HepG2 (cell line): ENCODE data around the gene ANKS6. TPM values are rescaled to one million over a fixed set of nuclear protein-coding genes. Genes with fewer than 3 reads are reported as not detected.

Source experiments
- ATAC-seq: fragments of 200-7000 bp; cut with Tn5 transposase; 3 replicates; pipeline ENCODE4 v1.9.1; 2020; ENCODE audit warnings: mild to moderate bottlenecking, moderate library complexity
- BruUV-seq: library from RNA; stranded (reverse); fragments of 400-500 nt; replicated peaks from 2 replicates; lab custom pipeline; 2021; lab: Mats Ljungman, UMichigan
- CTCF ChIA-PET: fragments of 300-600 bp; formaldehyde crosslinking; extraction: SDS; loops from one replicate; lab custom pipeline; 2021; ENCODE audit warnings: low total read pairs, inconsistent platforms, low intra/inter-chr PET ratio; lab: Yijun Ruan, JAX
- POLR2A ChIA-PET: fragments of 350-600 bp; sonication (Branson Sonifier 250); formaldehyde crosslinking; loops from one replicate; lab custom pipeline; 2020; ENCODE audit warnings: antibody characterized with exemption, inconsistent platforms; lab: Yijun Ruan, JAX
- DNase-seq: peaks from one replicate; pipeline ENCODE4 v3.0.0-alpha.2; 2015; ENCODE audit warnings: low spot score
- FAIRE-seq: peaks from 3 replicates; lab custom pipeline; 2011; peaks lifted over from hg19 to GRCh38; lab: Jason Lieb, UNC
- H2AFZ ChIP-seq: one replicate; pipeline ENCODE4 v1.6.1; 2011; ENCODE audit warnings: low read length, inconsistent platforms
- H3K27ac ChIP-seq: fragments of 300-600 bp; 3 replicates; pipeline ENCODE4 v1.8.0; 2011; ENCODE audit warnings: mixed run types, mild to moderate bottlenecking, mixed read lengths, low read length, inconsistent platforms; ENCODE audit not compliant: insufficient read depth; ENCODE audit errors: extremely low read length
- H3K27me3 ChIP-seq, 2 experiments: fragments of 200-600 bp in 1 of 2; 2 replicates in 1 of 2; 3 replicates in 1 of 2; pipeline versions ENCODE4 v1.6.0 to v1.8.0; 2011; ENCODE audit warnings: low read length in 2 of 2, mild to moderate bottlenecking in 2 of 2, moderate library complexity in 2 of 2, inconsistent platforms in 1 of 2; ENCODE audit not compliant: insufficient read depth in 2 of 2, control insufficient read depth in 1 of 2
- H3K36me3 ChIP-seq, 2 experiments: fragments of 200-600 bp in 1 of 2; replicated peaks in 1 of 2; 2 replicates in 1 of 2; 3 replicates in 1 of 2; pipeline versions ENCODE4 v1.5.1 to v1.8.0; 2011; ENCODE audit warnings: low read length in 2 of 2, inconsistent platforms in 1 of 2; ENCODE audit not compliant: insufficient read depth in 2 of 2, control insufficient read depth in 1 of 2
- H3K4me1 ChIP-seq: 2 replicates; pipeline ENCODE4 v1.5.1; 2012; ENCODE audit warnings: low read length, inconsistent platforms; ENCODE audit not compliant: insufficient read depth
- H3K4me2 ChIP-seq: 2 replicates; pipeline ENCODE4 v1.6.0; 2011; ENCODE audit warnings: low read depth, low read length, inconsistent platforms
- H3K4me3 ChIP-seq, 3 experiments: fragments of 200-600 bp in 1 of 3; sonication (generic), shearing (Covaris generic) in 1 of 3; replicated peaks in 1 of 3; 2 replicates each; pipeline ENCODE4 v1.5.1; 2011 to 2016; ENCODE audit warnings: low read length in 3 of 3, inconsistent platforms in 2 of 3, low read depth in 2 of 3, mild to moderate bottlenecking in 2 of 3, control low read depth in 1 of 3, mixed read lengths in 1 of 3; ENCODE audit not compliant: insufficient read depth in 1 of 3
- H3K79me2 ChIP-seq: one replicate; pipeline ENCODE4 v1.6.1; 2011; ENCODE audit warnings: low read length, inconsistent platforms; ENCODE audit not compliant: insufficient read depth
- H3K9ac ChIP-seq: 2 replicates; pipeline ENCODE4 v1.6.0; 2011; ENCODE audit warnings: mild to moderate bottlenecking, low read depth, low read length, inconsistent platforms; ENCODE audit not compliant: insufficient read depth
- H3K9me3 ChIP-seq: 2 replicates; pipeline ENCODE4 v1.5.1; 2012; ENCODE audit warnings: mild to moderate bottlenecking, low read length
- H4K20me1 ChIP-seq: 2 replicates; pipeline ENCODE4 v1.6.0; 2011; ENCODE audit warnings: inconsistent platforms, mild to moderate bottlenecking, low read length, moderate library complexity; ENCODE audit not compliant: insufficient read depth
- CBX2 ChIP-seq, 2 experiments: fragments of 200-600 bp in 1 of 2; sonication (generic); formaldehyde crosslinking in 1 of 2; IDR thresholded peaks; 2 replicates each; pipeline versions ENCODE4 v1.7.0 to v1.8.1; 2018 to 2022; ENCODE audit warnings: low read depth in 2 of 2, low read length in 1 of 2, mild to moderate bottlenecking in 1 of 2, missing genetic modification reagents in 1 of 2
- CCAR2 ChIP-seq: fragments of 200-400 bp; formaldehyde crosslinking; optimal IDR thresholded peaks from 2 replicates; pipeline ENCODE3; 2018; ENCODE audit warnings: low read depth, mild to moderate bottlenecking, low read length, moderate library complexity
- RFX5 ChIP-seq: IDR thresholded peaks from 2 replicates; pipeline ENCODE4 v1.6.1; 2011; ENCODE audit warnings: low read depth, low read length, improper control_type of control experiment
- TCF7L2 ChIP-seq: IDR thresholded peaks from 2 replicates; pipeline ENCODE4 v1.6.1; 2011; ENCODE audit warnings: mild to moderate bottlenecking, low read depth, low read length, moderate library complexity
- ZBTB38 ChIP-seq: sonication (generic); formaldehyde crosslinking; IDR thresholded peaks from 2 replicates; pipeline ENCODE4 v1.5.1; 2020; ENCODE audit warnings: mild to moderate bottlenecking, missing genetic modification reagents
- ZNF205 ChIP-seq: IDR thresholded peaks from 2 replicates; pipeline ENCODE4 v1.6.1; 2018; ENCODE audit warnings: missing biosample characterization, missing genetic modification reagents
- ZNF597 ChIP-seq: sonication (generic); formaldehyde crosslinking; IDR thresholded peaks from 2 replicates; pipeline ENCODE4 v1.5.0; 2020; ENCODE audit warnings: missing genetic modification reagents
- WGBS: methylation state at CpG from one replicate; pipeline ENCODE4 v1.1.6; 2017; ENCODE audit warnings: low lambda C conversion rate; 5-methylcytosine and 5-hydroxymethylcytosine counted together
- in situ Hi-C: cut with HindIII; loops from 2 replicates; pipeline ENCODE4 v1.10.0; 2017; ENCODE audit warnings: low pct_unique_long_range_greater_than_20kb; ENCODE audit not compliant: extremely low pct_ligation_motif_present
- intact Hi-C: fragments of 100-400 bp; cut with micrococcal nuclease; formaldehyde crosslinking; loops from one replicate; pipeline ENCODE4 v1.10.0; 2022; ENCODE audit not compliant: unreplicated experiment
- polyA plus RNA-seq, 8 experiments: library from polyadenylated mRNA; depleted of rRNA in 3 of 8; stranded (reverse) in 7 of 8; unstranded in 1 of 8; fragments of >200 nt; fragmentation: Illumina TruSeq in 4 of 8; extraction: Trizol in 4 of 8; gene quantifications; 2 replicates each; pipeline versions ENCODE4 v1.2.1 to v1.2.3, GENCODE V29; 2011 to 2016; ENCODE audit warnings: low read depth in 4 of 8, missing spikeins in 1 of 8, mixed read lengths in 1 of 8; ENCODE audit not compliant: insufficient read depth in 1 of 8
- total RNA-seq, 5 experiments: library from RNA; depleted of rRNA; stranded (reverse); fragments of >200 nt; fragmentation: Illumina TruSeq; extraction: Trizol; gene quantifications; 2 replicates each; pipeline ENCODE4 v1.2.3, GENCODE V29; 2016; ENCODE audit warnings: low read depth in 1 of 5

Gene ANKS6
- total and polyA plus RNA-seq, 2 of the 13 experiments (the other 11 are each of a cell fraction or from before 2014, with no cell fraction given), result 8.8 to 10.7 TPM

DNA sequence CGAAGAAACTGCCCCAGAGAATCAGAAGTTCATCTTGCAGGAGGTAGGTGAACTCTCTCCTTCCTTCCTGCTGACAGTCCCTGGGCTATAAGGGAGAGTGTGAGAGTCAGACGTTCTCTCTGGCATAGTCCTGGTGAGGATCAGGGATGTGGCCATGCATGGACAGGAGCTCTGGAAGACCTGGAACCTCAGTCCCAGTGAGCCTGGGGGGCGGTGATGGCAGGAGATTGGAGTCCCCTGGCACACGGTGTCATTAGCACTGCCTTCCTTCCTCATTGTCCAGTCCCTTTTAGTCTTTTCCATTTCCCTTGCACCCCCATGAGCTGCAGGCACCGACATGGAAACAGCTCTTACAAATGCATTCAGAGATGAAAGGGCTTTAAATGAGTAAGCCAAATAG, 49.7 kb upstream of the ANKS6 start (continued):
- TF ChIP-seq ZNF597 (CRISPR knock-in tag) (no peak), CCAR2 (no peak), ZBTB38 (no peak)

DNA sequence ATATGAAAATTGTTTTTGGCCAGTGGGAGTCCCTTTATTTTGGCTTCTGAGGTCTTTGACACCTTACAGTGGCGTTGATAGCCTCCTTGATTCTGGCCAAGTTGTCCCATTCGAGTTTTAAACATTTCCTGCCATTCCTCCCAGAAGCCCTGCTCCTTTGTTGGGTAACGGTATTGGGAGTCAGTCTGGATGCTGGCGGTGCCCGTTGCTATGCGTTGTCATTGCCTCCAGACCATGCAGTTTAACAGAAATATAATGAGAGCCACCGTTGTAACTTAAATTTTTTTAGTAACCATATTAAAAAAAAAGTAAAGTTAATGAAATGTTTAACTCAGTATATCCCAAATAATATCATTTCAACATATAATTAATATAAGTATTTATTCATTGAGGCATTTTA, 46.2 kb upstream of the ANKS6 start:
- TF ChIP-seq CBX2 (IDR thresholded peaks at IDR 0.05; ENCODE audit: low read depth, low read length) (no peak), CBX2 (CRISPR knock-in tag; IDR thresholded peaks at IDR 0.05; ENCODE audit: low read depth) (no peak), RFX5 (peak; percentile 65; the same call in 1 of the 2 replicates), TCF7L2 (no peak), ZNF205 (no peak)
- FAIRE-seq (no peak), DNase-seq (no peak), ATAC-seq (no peak)
- H3K9ac ChIP-seq, result no peak overlapping the region
- H3K79me2 ChIP-seq, result no peaks in the 10 kb centered on the region
- BruUV-seq, result no TSS peak
- H3K27me3 ChIP-seq, result no peaks in the 10 kb centered on the region; a peak in 1 of 5 replicates
- no peaks in the 10 kb centered on the region for H3K36me3 ChIP-seq
- H3K4me2 ChIP-seq, result no peak overlapping the region
- no peaks in the 10 kb centered on the region for H3K4me1 ChIP-seq
- H4K20me1 ChIP-seq, result no peaks in the 10 kb centered on the region
- H3K4me3 ChIP-seq, result no peak overlapping the region
- intact Hi-C loops, result no loop called here
- 32% methylated on average over 7 of the region's 7 CpGs for WGBS
- ChIA-PET CTCF (no interaction called here), POLR2A (no interaction called here)
- H3K9me3 ChIP-seq, result no peaks in the 10 kb centered on the region
- in situ Hi-C loops, result no loop called here
- no peak overlapping the region for H2AFZ ChIP-seq
- no peak overlapping the region for H3K27ac ChIP-seq
